H9 (cell line): ENCODE data around the gene NEAT1. TPM values are rescaled to one million over a fixed set of nuclear protein-coding genes. Genes with fewer than 3 reads are reported as not detected.

Source experiments
- DNase-seq: peaks from one replicate; pipeline ENCODE4 v3.0.0-alpha.2; 2017
- H2AFZ ChIP-seq: one replicate; pipeline ENCODE4 v1.6.1; 2013; ENCODE audit warnings: mild to moderate bottlenecking, low read length, control low read depth, moderate library complexity
- H2AK5ac ChIP-seq: 2 replicates; pipeline ENCODE4 v1.6.1; 2013; ENCODE audit warnings: low read length, control low read depth, mixed read lengths; ENCODE audit not compliant: insufficient read length
- H2BK120ac ChIP-seq: one replicate; pipeline ENCODE4 v1.6.1; 2013; ENCODE audit warnings: low read depth, mild to moderate bottlenecking, low read length, control low read depth, inconsistent platforms; ENCODE audit not compliant: poor library complexity, severe bottlenecking
- H2BK12ac ChIP-seq: 2 replicates; pipeline ENCODE4 v1.6.1; 2013; ENCODE audit warnings: low read length, control low read depth, mixed read lengths, low read depth; ENCODE audit not compliant: insufficient read length
- H2BK15ac ChIP-seq: 2 replicates; pipeline ENCODE4 v1.6.1; 2013; ENCODE audit warnings: low read depth, low read length, control low read depth
- H2BK20ac ChIP-seq: one replicate; pipeline ENCODE4 v1.6.1; 2013; ENCODE audit warnings: low read depth, mild to moderate bottlenecking, low read length, control low read depth, inconsistent platforms; ENCODE audit not compliant: poor library complexity, severe bottlenecking
- H2BK5ac ChIP-seq: 2 replicates; pipeline ENCODE4 v1.6.1; 2013; ENCODE audit warnings: low read length, control low read depth, mixed read lengths; ENCODE audit not compliant: insufficient read length
- H3K14ac ChIP-seq: 2 replicates; pipeline ENCODE4 v1.6.1; 2013; ENCODE audit warnings: low read length, control low read depth; ENCODE audit not compliant: insufficient read depth
- H3K18ac ChIP-seq: 2 replicates; pipeline ENCODE4 v1.6.1; 2013; ENCODE audit warnings: low read depth, mild to moderate bottlenecking, mixed read lengths, low read length, control low read depth; ENCODE audit not compliant: insufficient read length
- H3K23ac ChIP-seq: 2 replicates; pipeline ENCODE4 v1.6.1; 2013; ENCODE audit warnings: low read length, control low read depth, mixed read lengths, low read depth; ENCODE audit not compliant: insufficient read length
- H3K23me2 ChIP-seq: 2 replicates; pipeline ENCODE4 v1.6.1; 2013; ENCODE audit warnings: low read depth, mild to moderate bottlenecking, mixed read lengths, low read length, control low read depth; ENCODE audit not compliant: insufficient read length, poor library complexity, severe bottlenecking
- H3K27ac ChIP-seq: 2 replicates; pipeline ENCODE4 v1.5.1; 2013; ENCODE audit warnings: low read length, control low read depth, mixed read lengths, low read depth; ENCODE audit not compliant: insufficient read length
- H3K27me3 ChIP-seq: 2 replicates; pipeline ENCODE4 v1.6.1; 2013; ENCODE audit warnings: low read length, control low read depth, inconsistent platforms; ENCODE audit not compliant: insufficient read depth
- H3K4ac ChIP-seq: 2 replicates; pipeline ENCODE4 v1.6.1; 2013; ENCODE audit warnings: low read depth, mild to moderate bottlenecking, control low read depth, inconsistent platforms, low read length, moderate library complexity
- H3K4me1 ChIP-seq: 2 replicates; pipeline ENCODE4 v1.6.1; 2013; ENCODE audit warnings: low read length, control low read depth, inconsistent platforms; ENCODE audit not compliant: insufficient read depth
- H3K4me2 ChIP-seq: 2 replicates; pipeline ENCODE4 v1.6.1; 2013; ENCODE audit warnings: low read length, control low read depth, mixed read lengths; ENCODE audit not compliant: insufficient read length, insufficient read depth
- H3K56ac ChIP-seq: 2 replicates; pipeline ENCODE4 v1.6.1; 2013; ENCODE audit warnings: low read depth, mild to moderate bottlenecking, mixed read lengths, low read length, control low read depth; ENCODE audit not compliant: insufficient read length
- H3K79me1 ChIP-seq: 2 replicates; pipeline ENCODE4 v1.6.1; 2013; ENCODE audit warnings: low read depth, mild to moderate bottlenecking, moderate library complexity, low read length, control low read depth, inconsistent platforms; ENCODE audit not compliant: insufficient read depth, poor library complexity, severe bottlenecking
- H3K79me2 ChIP-seq: 2 replicates; pipeline ENCODE4 v1.6.1; 2013; ENCODE audit warnings: low read length, control low read depth, inconsistent platforms; ENCODE audit not compliant: insufficient read depth
- H3K9ac ChIP-seq: 2 replicates; pipeline ENCODE4 v1.6.1; 2013; ENCODE audit warnings: low read length, control low read depth, mixed read lengths; ENCODE audit not compliant: insufficient read length; ENCODE audit errors: extremely low read depth
- H3K9me3 ChIP-seq: one replicate; pipeline ENCODE4 v1.6.1; 2013; ENCODE audit warnings: low read depth, low read length, inconsistent platforms; ENCODE audit not compliant: control insufficient read depth
- H3T11ph ChIP-seq: one replicate; pipeline ENCODE4 v1.6.1; 2013; ENCODE audit warnings: mild to moderate bottlenecking, low read length, control low read depth, inconsistent platforms
- H4K20me1 ChIP-seq: one replicate; pipeline ENCODE4 v1.6.1; 2013; ENCODE audit not compliant: control insufficient read depth, insufficient read length, insufficient read depth
- H4K5ac ChIP-seq: 2 replicates; pipeline ENCODE4 v1.6.1; 2013; ENCODE audit warnings: low read depth, mild to moderate bottlenecking, mixed read lengths, low read length, control low read depth; ENCODE audit not compliant: insufficient read length
- H4K8ac ChIP-seq: replicated peaks from 2 replicates; pipeline ENCODE4 v1.6.1; 2013; ENCODE audit warnings: low read length, control low read depth, mixed read lengths, low read depth; ENCODE audit not compliant: insufficient read length
- H4K91ac ChIP-seq: 2 replicates; pipeline ENCODE4 v1.6.1; 2013; ENCODE audit warnings: low read depth, mild to moderate bottlenecking, moderate library complexity, mixed read lengths, low read length, control low read depth; ENCODE audit not compliant: insufficient read length
- H3K27ac Mint-ChIP-seq, 3 experiments: 2 replicates in 2 of 3; 3 replicates in 1 of 3; pipeline ENCODE4 v1.8.0; 2020 to 2021; ENCODE audit warnings: mixed read lengths in 3 of 3, mild to moderate bottlenecking in 1 of 3, moderate library complexity in 1 of 3
- H3K27me3 Mint-ChIP-seq: 2 replicates; pipeline ENCODE4 v1.8.0; 2021; ENCODE audit warnings: low read depth, mild to moderate bottlenecking, moderate library complexity, mixed read lengths
- H3K36me3 Mint-ChIP-seq, 3 experiments: 2 replicates in 2 of 3; 3 replicates in 1 of 3; pipeline ENCODE4 v1.8.0; 2020 to 2021; ENCODE audit warnings: low read depth in 3 of 3, mixed read lengths in 3 of 3; ENCODE audit not compliant: insufficient read depth in 1 of 3
- H3K4me1 Mint-ChIP-seq, 2 experiments: 2 replicates each; pipeline ENCODE4 v1.8.0; 2020; ENCODE audit warnings: mixed read lengths in 2 of 2
- H3K4me3 Mint-ChIP-seq, 2 experiments: 2 replicates in 1 of 2; 3 replicates in 1 of 2; pipeline ENCODE4 v1.8.0; 2020 to 2021; ENCODE audit warnings: mild to moderate bottlenecking in 2 of 2, mixed read lengths in 2 of 2, moderate library complexity in 1 of 2
- H3K9me3 Mint-ChIP-seq, 2 experiments: 2 replicates in 1 of 2; 3 replicates in 1 of 2; pipeline ENCODE4 v1.8.0; 2020; ENCODE audit warnings: mild to moderate bottlenecking in 2 of 2, mixed read lengths in 2 of 2, moderate library complexity in 1 of 2
- WGBS: extraction: QIAGEN DNeasy Blood & Tissue Kit; methylation state at CpG from one replicate; pipeline ENCODE4 v1.1.7; 2013; ENCODE audit warnings: missing lambda C conversion rate, low lambda C conversion rate, mixed read lengths; ENCODE audit not compliant: insufficient read length; ENCODE audit errors: extremely low coverage; 5-methylcytosine and 5-hydroxymethylcytosine counted together
- total RNA-seq: library from RNA; stranded (reverse); gene quantifications from 2 replicates; pipeline ENCODE4 v1.2.1, GENCODE V29; 2021
- TF ChIP-seq, protein P1 (sequence below): fragments of 200-600 bp; sonication (generic); conservative IDR thresholded peaks from 3 replicates; pipeline ENCODE4 v1.8.0; 2021; ENCODE audit warnings: antibody characterized with exemption, mild to moderate bottlenecking

NEAT1 gene
- total RNA-seq, 1 experiment from 2014 or later, result 12.7 TPM

DNA sequence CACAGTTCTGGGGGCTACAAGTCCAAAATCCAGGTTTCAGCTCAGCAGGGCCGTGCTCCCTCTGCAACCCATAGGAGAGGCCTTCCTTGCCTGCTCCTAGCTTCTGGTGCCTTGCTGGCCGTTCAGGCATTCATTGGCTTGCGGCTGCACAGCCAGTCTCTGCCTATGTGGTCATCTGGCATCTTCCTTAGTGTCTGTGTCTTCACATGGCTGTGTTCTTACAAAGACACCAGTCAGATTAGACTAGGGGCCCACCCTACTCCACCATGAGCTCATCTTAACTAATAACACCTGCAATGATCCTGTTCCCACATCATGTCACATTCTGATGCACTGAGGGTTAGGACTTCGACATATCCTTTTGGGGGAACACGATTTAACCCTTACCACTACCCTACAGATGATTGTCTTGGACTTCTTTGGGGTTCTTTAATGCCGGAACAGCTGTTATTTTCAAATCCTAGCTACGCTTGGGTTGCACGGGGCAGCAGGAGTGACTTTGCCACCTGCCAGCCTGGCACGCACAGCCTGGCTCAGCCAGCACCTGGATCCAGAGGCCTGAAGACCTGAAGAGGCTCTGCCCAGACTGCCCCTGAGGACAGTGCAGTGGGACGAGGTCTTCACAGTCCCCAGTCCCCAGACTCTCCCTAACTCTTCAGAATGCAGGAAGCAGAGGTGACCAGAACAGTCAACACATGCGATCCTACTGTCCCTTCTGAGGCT, 7.7 kb upstream of the NEAT1 start:
- Mint-ChIP-seq H3K27me3 (peaks cover 9% of the 10 kb centered on the region), H3K4me3 (no peak overlapping the region), H3K4me1 (peaks cover 39 to 44% of the 10 kb centered on the region in 2 experiments), H3K9me3 (no peaks in the 10 kb centered on the region; a peak in 2 of 5 replicates), H3K27ac (peak overlapping the region in 1 of 3 experiments; percentile 74; a peak in 1 of 7 replicates), H3K36me3 (peaks cover 0 to 8% (median 0%) of the 10 kb centered on the region in 3 experiments; a peak in 2 of 7 replicates)
- no peak overlapping the region; the same call in 1 of the 2 replicates for H3K14ac ChIP-seq
- no peaks in the 10 kb centered on the region for H3K23me2 ChIP-seq
- no peak overlapping the region for H4K8ac ChIP-seq
- no peak overlapping the region for H2BK20ac ChIP-seq
- no peak overlapping the region for H4K91ac ChIP-seq
- no peak overlapping the region for H3K4me2 ChIP-seq
- no peaks in the 10 kb centered on the region for H4K20me1 ChIP-seq
- H3K56ac ChIP-seq, result no peak overlapping the region
- H2BK120ac ChIP-seq, result no peak overlapping the region
- no peak overlapping the region for H3K27ac ChIP-seq
- no peak overlapping the region for H4K5ac ChIP-seq
- WGBS, result no CpG with 5 or more reads among the region's 11 CpGs
- no peak overlapping the region for H3K23ac ChIP-seq
- TF ChIP-seq, protein P1, sequence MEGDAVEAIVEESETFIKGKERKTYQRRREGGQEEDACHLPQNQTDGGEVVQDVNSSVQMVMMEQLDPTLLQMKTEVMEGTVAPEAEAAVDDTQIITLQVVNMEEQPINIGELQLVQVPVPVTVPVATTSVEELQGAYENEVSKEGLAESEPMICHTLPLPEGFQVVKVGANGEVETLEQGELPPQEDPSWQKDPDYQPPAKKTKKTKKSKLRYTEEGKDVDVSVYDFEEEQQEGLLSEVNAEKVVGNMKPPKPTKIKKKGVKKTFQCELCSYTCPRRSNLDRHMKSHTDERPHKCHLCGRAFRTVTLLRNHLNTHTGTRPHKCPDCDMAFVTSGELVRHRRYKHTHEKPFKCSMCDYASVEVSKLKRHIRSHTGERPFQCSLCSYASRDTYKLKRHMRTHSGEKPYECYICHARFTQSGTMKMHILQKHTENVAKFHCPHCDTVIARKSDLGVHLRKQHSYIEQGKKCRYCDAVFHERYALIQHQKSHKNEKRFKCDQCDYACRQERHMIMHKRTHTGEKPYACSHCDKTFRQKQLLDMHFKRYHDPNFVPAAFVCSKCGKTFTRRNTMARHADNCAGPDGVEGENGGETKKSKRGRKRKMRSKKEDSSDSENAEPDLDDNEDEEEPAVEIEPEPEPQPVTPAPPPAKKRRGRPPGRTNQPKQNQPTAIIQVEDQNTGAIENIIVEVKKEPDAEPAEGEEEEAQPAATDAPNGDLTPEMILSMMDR, result no peak
- DNase-seq, result peak; percentile 25
- H3K18ac ChIP-seq, result no peak overlapping the region
- H3K79me1 ChIP-seq, result no peaks in the 10 kb centered on the region
- no peak overlapping the region for H2BK15ac ChIP-seq
- H3T11ph ChIP-seq, result no peak overlapping the region
- H2AK5ac ChIP-seq, result no peak overlapping the region
- H3K79me2 ChIP-seq, result no peaks in the 10 kb centered on the region
- no peaks in the 10 kb centered on the region; the same call in 1 of the 2 replicates for H3K4me1 ChIP-seq
- no peak overlapping the region for H3K9ac ChIP-seq
- H3K4ac ChIP-seq, result no peak overlapping the region
- H2BK12ac ChIP-seq, result no peak overlapping the region
- no peaks in the 10 kb centered on the region for H3K27me3 ChIP-seq
- H2BK5ac ChIP-seq, result no peak overlapping the region
- no peaks in the 10 kb centered on the region for H3K9me3 ChIP-seq
- no peak overlapping the region for H2AFZ ChIP-seq
